Suprapubic skin (tissue), 4 donors: ENCODE measurements around the gene SHC3. TPM values are rescaled to one million over a fixed set of nuclear protein-coding genes. Genes with fewer than 3 reads are reported as not detected.

Experiments
- DNase-seq, 2 donors: peaks; one replicate each; pipeline ENCODE4 v3.0.0-alpha.2; 2019; ENCODE audit warnings: low spot score in 2 of 2
- H3K27ac ChIP-seq: fragments of 200-600 bp; sonication (generic); one replicate; pipeline ENCODE4 v1.5.1; 2019
- H3K27me3 ChIP-seq: fragments of 200-600 bp; sonication (generic); one replicate; pipeline ENCODE4 v1.5.1; 2019
- H3K36me3 ChIP-seq: fragments of 200-600 bp; sonication (generic); one replicate; pipeline ENCODE4 v1.5.1; 2019
- H3K4me1 ChIP-seq: fragments of 200-600 bp; sonication (generic); one replicate; pipeline ENCODE4 v1.5.1; 2019
- H3K4me3 ChIP-seq: fragments of 200-600 bp; sonication (generic); one replicate; pipeline ENCODE4 v1.5.1; 2019; ENCODE audit warnings: mild to moderate bottlenecking
- H3K9me3 ChIP-seq: fragments of 200-600 bp; sonication (generic); one replicate; pipeline ENCODE4 v1.5.1; 2019
- CTCF ChIP-seq, 2 donors: fragments of 200-600 bp in 1 of 2; fragments of 450-650 bp in 1 of 2; sonication (generic) in 1 of 2; IDR thresholded peaks; one replicate each; pipeline ENCODE4 v1.5.1; 2016 to 2019; ENCODE audit warnings: antibody characterized with exemption in 2 of 2, mild to moderate bottlenecking in 1 of 2, moderate library complexity in 1 of 2
- EP300 ChIP-seq: sonication (generic); formaldehyde crosslinking; IDR thresholded peaks from one replicate; pipeline ENCODE4 v1.6.1; 2017; ENCODE audit warnings: antibody characterized with exemption
- POLR2A ChIP-seq, 2 donors: fragments of 450-650 bp; IDR thresholded peaks; one replicate each; pipeline ENCODE4 v1.6.1; 2017; ENCODE audit warnings: antibody characterized with exemption in 2 of 2, mild to moderate bottlenecking in 2 of 2, moderate library complexity in 2 of 2
- POLR2AphosphoS5 ChIP-seq, 3 donors: sonication (generic); formaldehyde crosslinking; IDR thresholded peaks; one replicate each; pipeline ENCODE4 v1.6.1; 2017; ENCODE audit warnings: antibody characterized with exemption in 3 of 3
- WGBS: methylation state at CpG from one replicate; pipeline ENCODE4 v1.1.5; 2018; 5-methylcytosine and 5-hydroxymethylcytosine counted together
- total RNA-seq, 4 donors: library from RNA; depleted of rRNA; stranded (reverse); fragments of >200 nt; gene quantifications; one replicate each; pipeline ENCODE4 v1.1.0, GENCODE V29; 2016

SHC3 gene
- total RNA-seq, 4 donors from 2014 or later = 1.7 to 6.0 (median 3.2) TPM

GRCh38 chr9:89224633-89225032 lies 46.0 kb upstream of the SHC3 start:
- no peak overlapping the region for H3K4me3 ChIP-seq
- no peaks in the 10 kb centered on the region for H3K9me3 ChIP-seq
- no peak for TF ChIP-seq EP300
- TF ChIP-seq CTCF (IDR thresholded peaks at IDR 0.05) = no peak
- TF ChIP-seq POLR2A (IDR thresholded peaks at IDR 0.05) = no peak
- no peak for TF ChIP-seq POLR2AphosphoS5 (IDR thresholded peaks at IDR 0.05)
- no peaks in the 10 kb centered on the region for H3K4me1 ChIP-seq
- DNase-seq = no peak
- H3K36me3 ChIP-seq = no peaks in the 10 kb centered on the region
- H3K27ac ChIP-seq = no peak overlapping the region
- WGBS = 92% methylated on average over 4 of the region's 4 CpGs
- no peaks in the 10 kb centered on the region for H3K27me3 ChIP-seq

- no peaks in the 10 kb centered on the region for H3K4me1 ChIP-seq
- TF ChIP-seq POLR2A (IDR thresholded peaks at IDR 0.05) = no peak
- TF ChIP-seq POLR2AphosphoS5 (IDR thresholded peaks at IDR 0.05) = no peak
- no peak for TF ChIP-seq EP300
- no peak for TF ChIP-seq CTCF (IDR thresholded peaks at IDR 0.05)
- H3K27ac ChIP-seq = no peak overlapping the region
- H3K36me3 ChIP-seq = no peaks in the 10 kb centered on the region
- no peak for DNase-seq
- H3K9me3 ChIP-seq = no peaks in the 10 kb centered on the region
- WGBS = 66% methylated on average over 5 of the region's 5 CpGs
- no peaks in the 10 kb centered on the region for H3K27me3 ChIP-seq
- H3K4me3 ChIP-seq = no peak overlapping the region
Measured at GRCh38 chr9:89223396-89223977, 44.9 kb upstream of the SHC3 start.

GRCh38 chr9:89219637-89220036 lies 41.0 kb upstream of the SHC3 start:
- Histone ChIP-seq H3K4me3 (no peak overlapping the region), H3K36me3 (no peaks in the 10 kb centered on the region), H3K9me3 (no peaks in the 10 kb centered on the region), H3K4me1 (no peaks in the 10 kb centered on the region), H3K27me3 (no peaks in the 10 kb centered on the region), H3K27ac (no peak overlapping the region)
- 79% methylated on average over 5 of the region's 5 CpGs for WGBS
- TF ChIP-seq POLR2A (IDR thresholded peaks at IDR 0.05) = no peak
- no peak for TF ChIP-seq EP300
- no peak for TF ChIP-seq CTCF (IDR thresholded peaks at IDR 0.05)
- TF ChIP-seq POLR2AphosphoS5 (IDR thresholded peaks at IDR 0.05) = no peak
- DNase-seq = no peak

- H3K9me3 ChIP-seq = no peaks in the 10 kb centered on the region
- no peak for DNase-seq
- no peak overlapping the region for H3K4me3 ChIP-seq
- no peaks in the 10 kb centered on the region for H3K4me1 ChIP-seq
- no peaks in the 10 kb centered on the region for H3K36me3 ChIP-seq
- no peak for TF ChIP-seq POLR2A (IDR thresholded peaks at IDR 0.05)
- H3K27me3 ChIP-seq = no peaks in the 10 kb centered on the region
- no peak overlapping the region for H3K27ac ChIP-seq
- 44% methylated on average over 11 of the region's 11 CpGs for WGBS
Measured at GRCh38 chr9:89218040-89218928, 39.7 kb upstream of the SHC3 start.

GRCh38 chr9:89215342-89215741 lies 36.7 kb upstream of the SHC3 start:
- no peaks in the 10 kb centered on the region for H3K4me1 ChIP-seq
- H3K27me3 ChIP-seq = no peaks in the 10 kb centered on the region
- H3K36me3 ChIP-seq = no peaks in the 10 kb centered on the region
- no peak for DNase-seq
- H3K4me3 ChIP-seq = no peak overlapping the region
- H3K9me3 ChIP-seq = no peaks in the 10 kb centered on the region
- no peak overlapping the region for H3K27ac ChIP-seq
- WGBS = 87% methylated on average over 3 of the region's 3 CpGs
- TF ChIP-seq POLR2A (IDR thresholded peaks at IDR 0.05) = no peak
- TF ChIP-seq POLR2AphosphoS5 (IDR thresholded peaks at IDR 0.05) = no peak
- TF ChIP-seq CTCF (IDR thresholded peaks at IDR 0.05) = no peak
- TF ChIP-seq EP300 = no peak
